GM18505 (cell line): Measurements from ENCODE around the gene TESK2.

Source experiments
- ATAC-seq: cut with Tn5 transposase; IDR thresholded peaks from one replicate; pipeline ENCODE4 v1.9.1; 2021; ENCODE audit not compliant: unreplicated experiment
- POLR2A ChIP-seq: IDR thresholded peaks from 4 replicates; pipeline ENCODE4 v1.6.1; 2011; ENCODE audit warnings: borderline replicate concordance; ENCODE audit not compliant: insufficient read depth, insufficient read length; ENCODE audit errors: extremely low read depth

The TESK2 gene

GRCh38 chr1:45303520-45304310 is 187.2 kb downstream of the TESK2 start:
- peak; percentile 60 for ATAC-seq
- TF ChIP-seq POLR2A = peak; percentile 73

GRCh38 chr1:45302505-45303150 is 188.3 kb downstream of the TESK2 start:
- no peak for TF ChIP-seq POLR2A
- ATAC-seq = no peak

GRCh38 chr1:45300669-45300997 is 190.3 kb downstream of the TESK2 start:
- no peak for ATAC-seq
- TF ChIP-seq POLR2A = no peak

GRCh38 chr1:45299981-45300668 is 190.8 kb downstream of the TESK2 start:
- ATAC-seq = no peak

GRCh38 chr1:45299296-45299695 is 191.7 kb downstream of the TESK2 start:
- no peak for TF ChIP-seq POLR2A
- ATAC-seq = no peak

More at GRCh38 chr1:45299981-45300668, 190.8 kb downstream of the TESK2 start:
- TF ChIP-seq POLR2A = no peak

GRCh38 chr1:45297666-45298356 is 193.2 kb downstream of the TESK2 start:
- no peak for ATAC-seq
- no peak for TF ChIP-seq POLR2A
